Measurements from ENCODE around the gene METTL5.
"Not testable (repeated sequence)": the region's sequence is repeated elsewhere in the genome, so short reads cannot be mapped to it uniquely, and the experiment has no call there.

Gene METTL5

GRCh38 chr2:169824373-169825333 lies at the start of gene METTL5:
METTL5 (minus strand) TSS chr2:169824905; CDS start chr2:169824597, 308 bp downstream.
- peak; percentile 87 for DNase-seq

- no peak for DNase-seq
These were observed 47.3 kb upstream of the METTL5 start for GRCh38 chr2:169871994-169872393.

- DNase-seq, result not testable (repeated sequence)
These were observed 46.7 kb upstream of the METTL5 start for GRCh38 chr2:169871369-169871768.

- DNase-seq, result no peak
These were observed 44.2 kb upstream of the METTL5 start for GRCh38 chr2:169868951-169869350.

GRCh38 chr2:169867579-169867978 lies 42.9 kb upstream of the METTL5 start:
- no peak for DNase-seq

GRCh38 chr2:169866230-169866629 lies 41.5 kb upstream of the METTL5 start:
- not testable (repeated sequence) for DNase-seq

- no peak for DNase-seq
These were observed 40.8 kb upstream of the METTL5 start for GRCh38 chr2:169865492-169865891.

- no peak for DNase-seq
These were observed 38.1 kb upstream of the METTL5 start for GRCh38 chr2:169862816-169863215.

- DNase-seq, result no peak
These were observed 35.4 kb upstream of the METTL5 start for GRCh38 chr2:169860149-169860548.

- no peak for DNase-seq
These were observed 34.7 kb upstream of the METTL5 start for GRCh38 chr2:169859423-169859822.

- DNase-seq, result not testable (repeated sequence)
These were observed 30.9 kb upstream of the METTL5 start for GRCh38 chr2:169855281-169856258.

- DNase-seq, result no peak
These were observed 28.4 kb upstream of the METTL5 start for GRCh38 chr2:169853041-169853668.

GRCh38 chr2:169849710-169850109 lies 25.0 kb upstream of the METTL5 start:
- DNase-seq, result no peak

GRCh38 chr2:169848959-169849693 lies 24.4 kb upstream of the METTL5 start:
- not testable (repeated sequence) for DNase-seq

- DNase-seq, result no peak
These were observed 20.3 kb upstream of the METTL5 start for GRCh38 chr2:169845016-169845415.

GRCh38 chr2:169841625-169842024 lies 16.9 kb upstream of the METTL5 start:
- not testable (repeated sequence) for DNase-seq

- no peak for DNase-seq
These were observed 16.0 kb upstream of the METTL5 start for GRCh38 chr2:169840747-169841142.

GRCh38 chr2:169839954-169840746 lies 15.4 kb upstream of the METTL5 start:
- no peak for DNase-seq

- DNase-seq, result no peak
These were observed 14.2 kb upstream of the METTL5 start for GRCh38 chr2:169838743-169839489.

GRCh38 chr2:169834401-169834800 lies 9.7 kb upstream of the METTL5 start:
- DNase-seq, result no peak

Measured in activated CD4-positive, CD25-positive, alpha-beta regulatory T cell treated with anti-CD3 and anti-CD28 coated beads, Interleukin-2, amount 50 U/mL, for 72 hours (primary cell).